ENCODE measurements around the gene GDF9. TPM values are rescaled to one million over a fixed set of nuclear protein-coding genes. Genes with fewer than 3 reads are reported as not detected.

Gene GDF9
- total RNA-seq, 1 experiment from 2014 or later = not detected

- Histone ChIP-seq H3K4me1 (ENCODE audit: insufficient read depth, low read length) (peaks cover 5% of the 10 kb centered on the region), H3K27ac (ENCODE audit: low read length) (no peak overlapping the region), H3K27me3 (ENCODE audit: low read length) (no peaks in the 10 kb centered on the region), H3K9ac (ENCODE audit: low read length) (no peak overlapping the region), H3K79me2 (ENCODE audit: low read length) (peaks cover 17% of the 10 kb centered on the region; the same call in 1 of the 2 replicates), H3K36me3 (ENCODE audit: low read depth, low read length) (no peaks in the 10 kb centered on the region), H3K9me3 (ENCODE audit: low read length) (no peaks in the 10 kb centered on the region), H3K4me2 (ENCODE audit: low read length) (no peak overlapping the region), H4K20me1 (ENCODE audit: low read length) (no peaks in the 10 kb centered on the region), H2AFZ (ENCODE audit: low read length) (no peak overlapping the region), H3F3A (ENCODE audit: low read length, unreplicated experiment) (no peaks in the 10 kb centered on the region), H3K9me2 (replicated peaks; ENCODE audit: low read length) (no peaks in the 10 kb centered on the region), H3K4me3 (ENCODE audit: low read length) (no peak overlapping the region)
- ATAC-seq = no peak
- no TSS peak for BruUV-seq (replicated peaks)
- TF ChIP-seq EZH2phosphoT487 (IDR thresholded peaks at IDR 0.05; ENCODE audit: borderline replicate concordance, low read length) = no peak
- TF ChIP-seq, protein P1, sequence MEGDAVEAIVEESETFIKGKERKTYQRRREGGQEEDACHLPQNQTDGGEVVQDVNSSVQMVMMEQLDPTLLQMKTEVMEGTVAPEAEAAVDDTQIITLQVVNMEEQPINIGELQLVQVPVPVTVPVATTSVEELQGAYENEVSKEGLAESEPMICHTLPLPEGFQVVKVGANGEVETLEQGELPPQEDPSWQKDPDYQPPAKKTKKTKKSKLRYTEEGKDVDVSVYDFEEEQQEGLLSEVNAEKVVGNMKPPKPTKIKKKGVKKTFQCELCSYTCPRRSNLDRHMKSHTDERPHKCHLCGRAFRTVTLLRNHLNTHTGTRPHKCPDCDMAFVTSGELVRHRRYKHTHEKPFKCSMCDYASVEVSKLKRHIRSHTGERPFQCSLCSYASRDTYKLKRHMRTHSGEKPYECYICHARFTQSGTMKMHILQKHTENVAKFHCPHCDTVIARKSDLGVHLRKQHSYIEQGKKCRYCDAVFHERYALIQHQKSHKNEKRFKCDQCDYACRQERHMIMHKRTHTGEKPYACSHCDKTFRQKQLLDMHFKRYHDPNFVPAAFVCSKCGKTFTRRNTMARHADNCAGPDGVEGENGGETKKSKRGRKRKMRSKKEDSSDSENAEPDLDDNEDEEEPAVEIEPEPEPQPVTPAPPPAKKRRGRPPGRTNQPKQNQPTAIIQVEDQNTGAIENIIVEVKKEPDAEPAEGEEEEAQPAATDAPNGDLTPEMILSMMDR (conservative IDR thresholded peaks at IDR 0.05; ENCODE audit: low read depth, low read length) = no peak
- no peak for TF ChIP-seq EZH2 (IDR thresholded peaks at IDR 0.05; ENCODE audit: low read length, unreplicated experiment)
- POLR2A ChIA-PET (ENCODE audit: unreplicated experiment) = no interaction called here
- DNase-seq = no peak
- intact Hi-C loops (cut with micrococcal nuclease) = no loop called here
- CTCF ChIA-PET = no interaction called here
Measured at GRCh38 chr5:132826424-132827082, 39.7 kb downstream of the GDF9 start.

GRCh38 chr5:132825834-132826391, 40.4 kb downstream of the GDF9 start:
- intact Hi-C loops (cut with micrococcal nuclease) = no loop called here
- peaks cover 17% of the 10 kb centered on the region; the same call in 1 of the 2 replicates for H3K79me2 ChIP-seq (ENCODE audit: low read length)
- H3K27ac ChIP-seq (ENCODE audit: low read length) = no peak overlapping the region
- H3K27me3 ChIP-seq (ENCODE audit: low read length) = no peaks in the 10 kb centered on the region
- DNase-seq (no peak), ATAC-seq (no peak)
- H3K4me2 ChIP-seq (ENCODE audit: low read length) = no peak overlapping the region
- H3K9ac ChIP-seq (ENCODE audit: low read length) = no peak overlapping the region
- H3K4me1 ChIP-seq (ENCODE audit: insufficient read depth, low read length) = peaks cover 5% of the 10 kb centered on the region
- H2AFZ ChIP-seq (ENCODE audit: low read length) = no peak overlapping the region
- no peak overlapping the region for H3K4me3 ChIP-seq (ENCODE audit: low read length)
- H3F3A ChIP-seq (ENCODE audit: low read length, unreplicated experiment) = no peaks in the 10 kb centered on the region
- ChIA-PET POLR2A (ENCODE audit: unreplicated experiment) (no interaction called here), CTCF (interaction anchor here (0.6 kb wide), 1 partner anchor 37 kb away, joined by 3 read pairs; no protein-coding TSS in a partner anchor)
- H3K36me3 ChIP-seq (ENCODE audit: low read depth, low read length) = no peaks in the 10 kb centered on the region
- no peaks in the 10 kb centered on the region for H3K9me3 ChIP-seq (ENCODE audit: low read length)
- TF ChIP-seq EZH2 (IDR thresholded peaks at IDR 0.05; ENCODE audit: low read length, unreplicated experiment) (no peak), EZH2phosphoT487 (IDR thresholded peaks at IDR 0.05; ENCODE audit: borderline replicate concordance, low read length) (no peak)
- TF ChIP-seq, protein P1 (conservative IDR thresholded peaks at IDR 0.05; ENCODE audit: low read depth, low read length) = no peak
- no TSS peak for BruUV-seq (replicated peaks)
- no peaks in the 10 kb centered on the region for H4K20me1 ChIP-seq (ENCODE audit: low read length)
- H3K9me2 ChIP-seq (replicated peaks; ENCODE audit: low read length) = no peaks in the 10 kb centered on the region
